HG03196 (cell line): ENCODE measurements around the gene SYNDIG1.

Source experiments
- ATAC-seq: cut with Tn5 transposase; IDR thresholded peaks from one replicate; pipeline ENCODE4 v1.9.1; 2021; ENCODE audit not compliant: unreplicated experiment

Gene SYNDIG1

DNA sequence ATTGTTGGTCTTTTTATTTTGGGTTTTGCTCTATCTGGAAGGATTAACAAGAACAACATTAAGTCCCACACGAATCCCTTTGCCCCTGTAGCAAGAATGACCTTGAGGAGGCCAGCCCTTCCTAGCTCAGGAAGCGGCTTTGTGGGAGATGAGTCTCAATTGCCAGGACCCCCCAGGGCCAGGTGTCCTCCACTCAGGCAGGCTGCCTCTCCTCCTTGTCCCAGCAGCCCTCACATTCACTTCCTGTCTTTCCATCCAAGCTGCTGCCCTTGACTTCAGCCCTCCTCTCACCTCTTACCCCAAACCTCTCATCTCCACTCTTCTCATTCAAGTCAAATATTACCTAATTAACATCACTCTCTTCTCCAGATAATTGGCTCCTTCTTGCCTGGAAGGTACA lies 22.6 kb upstream of the SYNDIG1 start:
- no peak for ATAC-seq

DNA sequence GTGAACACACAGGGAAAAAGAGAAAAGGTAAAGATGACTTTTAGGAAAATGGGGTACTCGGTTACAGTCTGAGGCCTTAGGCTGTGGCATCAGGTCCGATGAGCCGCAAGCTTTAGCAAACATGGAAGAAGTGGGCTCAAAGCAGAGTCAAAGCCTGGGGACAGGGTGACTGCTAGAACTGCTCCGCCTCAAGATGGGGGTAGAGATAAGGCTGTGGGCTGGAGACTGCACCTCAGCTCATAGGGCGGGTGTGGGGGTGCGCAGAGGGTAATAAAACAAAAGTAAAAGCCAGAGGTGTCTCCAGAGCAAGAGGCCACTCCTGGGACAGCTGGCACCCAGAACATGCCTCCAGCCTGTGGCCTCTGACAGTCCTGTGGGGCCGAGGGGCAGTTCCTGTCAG lies 21.3 kb upstream of the SYNDIG1 start:
- no peak for ATAC-seq

- ATAC-seq, result no peak
These were observed 20.3 kb upstream of the SYNDIG1 start for GRCh38 chr20:24449026-24449720.

- ATAC-seq, result no peak
These were observed 19.3 kb upstream of the SYNDIG1 start for GRCh38 chr20:24450177-24450576.

DNA sequence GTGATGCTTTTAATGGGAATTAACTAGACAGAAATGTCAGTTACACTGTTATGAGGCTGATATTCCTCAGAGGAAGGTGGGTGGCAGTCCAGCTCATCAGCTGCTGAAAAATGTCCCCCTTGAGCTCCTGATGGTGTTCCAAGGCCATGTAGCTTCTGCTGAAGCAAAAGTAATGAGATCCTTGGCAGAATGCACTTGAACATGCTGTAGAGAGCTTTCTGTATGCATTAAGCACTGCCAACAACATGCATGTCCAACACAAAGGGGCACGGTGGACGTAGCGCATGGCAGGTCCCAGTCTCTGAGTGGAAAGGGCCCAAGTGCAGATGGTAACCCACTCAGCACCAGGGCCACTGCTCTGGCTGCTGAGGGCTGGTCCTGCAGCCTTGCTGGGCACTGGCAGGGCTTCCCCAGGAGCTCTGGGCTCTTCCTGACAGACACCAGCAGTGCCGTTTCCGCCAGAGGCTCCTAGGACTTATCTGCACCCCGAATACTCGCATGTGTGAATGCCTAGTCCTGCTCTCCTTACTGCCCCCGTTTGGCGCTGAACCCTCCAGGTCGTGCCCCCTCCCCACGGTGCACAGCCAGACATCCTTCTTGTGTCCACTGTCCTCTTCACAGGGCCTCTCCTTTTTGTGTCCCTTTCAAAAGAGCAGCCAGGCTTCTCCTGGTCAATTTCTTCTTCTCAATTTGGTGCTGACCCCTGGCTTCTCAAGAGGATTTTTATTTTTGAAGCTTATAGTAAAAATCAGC lies 18.6 kb upstream of the SYNDIG1 start:
- no peak for ATAC-seq

DNA sequence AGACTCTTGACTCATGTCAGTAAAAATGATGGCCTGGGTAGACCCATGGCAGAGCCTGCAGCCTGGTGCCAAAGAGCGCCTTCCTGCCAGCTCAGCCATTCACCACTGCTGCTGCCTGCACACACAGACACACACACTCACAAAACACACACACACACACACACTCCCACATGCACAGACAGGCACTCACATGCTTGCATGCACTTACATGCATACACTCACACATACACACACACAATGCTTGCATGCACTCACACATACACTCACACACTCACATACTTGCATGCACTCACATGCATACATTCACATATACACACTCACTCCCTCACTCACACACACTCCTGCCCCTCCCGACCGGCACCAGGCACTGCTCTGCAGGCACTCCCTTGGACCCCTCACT lies 18.0 kb upstream of the SYNDIG1 start:
- no peak for ATAC-seq

DNA sequence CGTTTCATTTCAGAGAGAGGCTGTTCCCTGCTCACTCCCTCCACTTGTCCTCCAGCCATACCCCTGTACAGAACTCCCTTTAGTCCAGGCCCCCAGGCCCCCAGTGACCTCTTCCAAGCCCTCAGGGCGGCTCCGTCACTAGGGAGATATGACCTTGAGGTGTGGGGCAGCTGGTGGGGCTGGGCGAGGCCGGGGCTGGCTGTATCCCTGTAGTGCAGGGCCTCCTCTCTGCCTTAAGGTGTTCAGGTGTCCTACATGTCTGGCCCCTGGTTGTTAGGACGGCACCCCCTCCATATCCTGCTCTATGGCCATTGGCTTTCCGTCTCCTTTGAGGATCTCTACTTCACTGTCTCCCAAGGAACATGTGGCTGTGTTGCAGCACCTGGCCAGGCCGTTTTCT lies 17.4 kb upstream of the SYNDIG1 start:
- ATAC-seq, result no peak

GRCh38 chr20:24452498-24453127 lies 16.8 kb upstream of the SYNDIG1 start:
- no peak for ATAC-seq

- ATAC-seq, result no peak
These were observed 15.6 kb upstream of the SYNDIG1 start for GRCh38 chr20:24453869-24454268.

DNA sequence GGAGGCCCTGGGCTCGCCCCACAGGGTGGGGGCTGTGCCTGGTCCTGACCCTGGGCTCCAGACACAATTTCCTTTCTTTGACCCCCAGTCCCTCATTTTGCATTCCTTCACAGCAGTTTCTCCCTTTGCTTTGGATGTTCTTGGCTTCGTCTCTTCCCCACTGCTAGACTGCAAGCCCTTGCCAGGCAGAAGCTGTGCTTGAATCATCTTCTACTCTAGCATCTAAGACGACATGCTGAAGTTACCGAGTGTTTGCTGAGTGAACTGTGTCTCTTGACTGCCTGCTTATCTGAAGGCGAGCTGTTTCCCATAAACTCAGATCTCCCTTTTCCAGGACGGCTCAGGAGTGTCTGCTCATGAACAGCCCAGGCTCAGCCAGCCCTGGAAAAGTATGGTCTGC lies 14.3 kb upstream of the SYNDIG1 start:
- ATAC-seq, result no peak

GRCh38 chr20:24456398-24456781 lies 13.0 kb upstream of the SYNDIG1 start:
- ATAC-seq, result no peak

GRCh38 chr20:24458436-24458835 lies 11.0 kb upstream of the SYNDIG1 start:
- no peak for ATAC-seq

- ATAC-seq, result no peak
These were observed 9.7 kb upstream of the SYNDIG1 start for GRCh38 chr20:24459733-24460132.

- ATAC-seq, result no peak
These were observed 8.7 kb upstream of the SYNDIG1 start for GRCh38 chr20:24460712-24461111.

DNA sequence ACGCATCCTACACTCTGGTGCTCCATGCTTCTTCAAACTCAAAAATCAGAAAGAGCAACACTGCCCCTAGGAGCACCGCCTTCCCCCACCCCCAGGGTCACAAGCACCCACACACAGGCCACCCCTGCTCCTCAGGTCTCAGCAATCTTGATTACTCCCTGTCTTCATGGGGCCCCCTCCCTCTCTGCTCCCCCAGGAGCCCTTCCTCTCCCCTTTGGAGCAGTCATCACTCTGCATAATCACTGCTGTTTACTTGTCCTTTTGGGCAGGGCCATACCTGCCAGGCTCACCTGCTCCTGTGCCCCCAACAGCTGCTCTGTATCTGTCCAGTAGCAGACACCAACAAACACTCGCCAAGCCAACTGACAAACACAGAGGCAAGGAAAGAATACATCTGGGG lies 7.6 kb upstream of the SYNDIG1 start:
- no peak for ATAC-seq

- no peak for ATAC-seq
These were observed 6.9 kb upstream of the SYNDIG1 start for GRCh38 chr20:24462460-24463010.

- ATAC-seq, result no peak
These were observed 4.3 kb upstream of the SYNDIG1 start for GRCh38 chr20:24465159-24465558.

GRCh38 chr20:24465730-24466129 lies 3.7 kb upstream of the SYNDIG1 start:
- ATAC-seq, result no peak

GRCh38 chr20:24468401-24469115 lies 871 bp upstream of the SYNDIG1 start:
- ATAC-seq, result no peak

GRCh38 chr20:24469894-24470745 lies 691 bp downstream of the SYNDIG1 start:
- ATAC-seq, result no peak
